Measurements from ENCODE around the gene TUBGCP3. TPM values are rescaled to one million over a fixed set of nuclear protein-coding genes. Genes with fewer than 3 reads are reported as not detected.
A peak's percentile ranks its signal among the peaks of the same experiment; 100 is the strongest.

The TUBGCP3 gene
- total RNA-seq, 1 experiment from 2014 or later = 37.3 TPM

DNA sequence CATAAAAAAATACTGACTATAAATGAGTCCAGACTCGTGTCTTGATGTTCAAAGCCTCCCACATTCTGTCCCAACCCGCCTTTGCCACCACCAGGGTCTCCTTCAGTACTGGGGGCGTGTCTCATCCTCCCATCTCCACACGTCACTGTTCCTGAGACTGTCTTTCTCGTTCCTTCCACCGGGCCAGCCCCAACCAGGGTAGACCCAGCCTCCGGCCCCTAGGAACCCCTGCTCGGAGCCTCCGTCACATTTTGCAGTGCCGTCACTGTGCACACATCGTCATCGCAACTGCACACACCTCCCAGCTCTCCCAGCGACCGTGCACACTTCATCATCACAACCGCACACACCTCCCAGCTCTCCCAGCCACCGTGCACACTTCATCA is 138.4 kb downstream of the TUBGCP3 start:
- no peak overlapping the region for H3T11ph ChIP-seq (ENCODE audit: low read length)
- H3K9ac ChIP-seq (ENCODE audit: extremely low read depth, insufficient read length, low read length) = no peak overlapping the region
- H3K23ac ChIP-seq (ENCODE audit: insufficient read length, low read depth, low read length) = no peak overlapping the region
- Mint-ChIP-seq H3K27ac (no peak overlapping the region), H3K4me3 (no peak overlapping the region), H3K36me3 (ENCODE audit: insufficient read depth in 1 of 3, low read depth in 3 of 3) (no peaks in the 10 kb centered on the region; a peak in 1 of 7 replicates), H3K9me3 (no peaks in the 10 kb centered on the region), H3K27me3 (ENCODE audit: low read depth) (peaks cover 33% of the 10 kb centered on the region), H3K4me1 (peaks cover 0 to 2% of the 10 kb centered on the region in 2 experiments; a peak in 1 of 4 replicates)
- H2BK20ac ChIP-seq (ENCODE audit: low read depth, low read length, poor library complexity, severe bottlenecking) = no peak overlapping the region
- no CpG with 5 or more reads among the region's 16 CpGs for WGBS (ENCODE audit: extremely low coverage, insufficient read length, low lambda C conversion rate)
- H3K79me2 ChIP-seq (ENCODE audit: insufficient read depth, low read length) = no peaks in the 10 kb centered on the region
- no peaks in the 10 kb centered on the region for H3K4me1 ChIP-seq (ENCODE audit: insufficient read depth, low read length)
- DNase-seq = peak; percentile 20
- no peak overlapping the region for H2BK5ac ChIP-seq (ENCODE audit: insufficient read length, low read length)
- no peaks in the 10 kb centered on the region; the same call in 1 of the 2 replicates for H3K27me3 ChIP-seq (ENCODE audit: insufficient read depth, low read length)
- no peaks in the 10 kb centered on the region for H3K79me1 ChIP-seq (ENCODE audit: insufficient read depth, low read depth, low read length, poor library complexity, severe bottlenecking)
- no peaks in the 10 kb centered on the region for H3K23me2 ChIP-seq (ENCODE audit: insufficient read length, low read depth, low read length, poor library complexity, severe bottlenecking)
- no peak overlapping the region for H3K4ac ChIP-seq (ENCODE audit: low read depth, low read length)
- no peaks in the 10 kb centered on the region for H4K20me1 ChIP-seq (ENCODE audit: control insufficient read depth, insufficient read depth, insufficient read length)
- no peak overlapping the region for H4K5ac ChIP-seq (ENCODE audit: insufficient read length, low read depth, low read length)
- H2BK12ac ChIP-seq (ENCODE audit: insufficient read length, low read depth, low read length) = no peak overlapping the region
- no peak overlapping the region for H2AFZ ChIP-seq (ENCODE audit: low read length)
- no peak overlapping the region for H3K56ac ChIP-seq (ENCODE audit: insufficient read length, low read depth, low read length)
- no peak for TF ChIP-seq CTCF (conservative IDR thresholded peaks at IDR 0.05)
- no peak overlapping the region for H3K27ac ChIP-seq (ENCODE audit: insufficient read length, low read depth, low read length)
- no peak overlapping the region for H2BK15ac ChIP-seq (ENCODE audit: low read depth, low read length)
- H3K18ac ChIP-seq (ENCODE audit: insufficient read length, low read depth, low read length) = no peak overlapping the region
- no peak overlapping the region for H3K4me2 ChIP-seq (ENCODE audit: insufficient read depth, insufficient read length, low read length)
- H4K91ac ChIP-seq (ENCODE audit: insufficient read length, low read depth, low read length) = no peak overlapping the region
- no peak overlapping the region for H2AK5ac ChIP-seq (ENCODE audit: insufficient read length, low read length)
- H3K14ac ChIP-seq (ENCODE audit: insufficient read depth, low read length) = no peak overlapping the region
- H3K9me3 ChIP-seq (ENCODE audit: control insufficient read depth, low read depth, low read length) = no peaks in the 10 kb centered on the region
- H4K8ac ChIP-seq (replicated peaks; ENCODE audit: insufficient read length, low read depth, low read length) = no peak overlapping the region
- no peak overlapping the region for H2BK120ac ChIP-seq (ENCODE audit: low read depth, low read length, poor library complexity, severe bottlenecking)

Measured in H9 (cell line).